Stomach (tissue), 9 donors: ENCODE results near the gene ART1. TPM values are rescaled to one million over a fixed set of nuclear protein-coding genes. Genes with fewer than 3 reads are reported as not detected.
A peak's percentile ranks its signal among the peaks of the same experiment; 100 is the strongest.

Experiments
- DNase-seq, 2 donors: peaks; one replicate each; pipeline versions ENCODE4 v3.0.0 to v3.0.0-alpha.2; 2013 to 2019
- H3K27ac ChIP-seq, 5 donors: fragments of 200-600 bp in 4 of 5; sonication (generic) in 4 of 5; one replicate each; pipeline ENCODE4 v1.5.1; 2013 to 2019; ENCODE audit warnings: mild to moderate bottlenecking in 1 of 5, moderate library complexity in 1 of 5
- H3K27me3 ChIP-seq, 3 donors: fragments of 200-600 bp; sonication (generic); one replicate each; pipeline ENCODE4 v1.5.1; 2017 to 2019; ENCODE audit warnings: mixed run types in 1 of 3
- H3K36me3 ChIP-seq, 4 donors: fragments of 200-600 bp; sonication (generic); 1 replicate in 3 of 4; 2 replicates in 1 of 4; pipeline ENCODE4 v1.5.1; 2016 to 2019
- H3K4me1 ChIP-seq, 4 donors: fragments of 200-600 bp; sonication (generic); one replicate each; pipeline ENCODE4 v1.5.1; 2016 to 2019
- H3K4me3 ChIP-seq, 4 donors: fragments of 200-600 bp; sonication (generic) in 3 of 4; one replicate each; pipeline ENCODE4 v1.5.1; 2016 to 2019; ENCODE audit warnings: mild to moderate bottlenecking in 1 of 4
- H3K9me3 ChIP-seq, 4 donors: fragments of 200-600 bp; sonication (generic); one replicate each; pipeline ENCODE4 v1.5.1; 2016 to 2019
- CTCF ChIP-seq, 7 experiments: fragments of 450-650 bp in 4 of 7; fragments of 200-600 bp in 3 of 7; sonication (generic) in 3 of 7; IDR thresholded peaks; one replicate each; pipeline ENCODE4 v1.5.1; 2016 to 2019; ENCODE audit warnings: antibody characterized with exemption in 7 of 7, control low read depth in 2 of 7, mild to moderate bottlenecking in 1 of 7
- EP300 ChIP-seq: sonication (generic); formaldehyde crosslinking; IDR thresholded peaks from one replicate; pipeline ENCODE4 v1.6.1; 2017; ENCODE audit warnings: antibody characterized with exemption
- POLR2A ChIP-seq, 4 donors: fragments of 450-650 bp; IDR thresholded peaks; one replicate each; pipeline ENCODE4 v1.6.1; 2016; ENCODE audit warnings: antibody characterized with exemption in 4 of 4, control low read depth in 2 of 4, mild to moderate bottlenecking in 1 of 4, moderate library complexity in 1 of 4
- POLR2AphosphoS5 ChIP-seq, 3 donors: sonication (generic); formaldehyde crosslinking; IDR thresholded peaks; one replicate each; pipeline ENCODE4 v1.6.1; 2016; ENCODE audit warnings: antibody characterized with exemption in 3 of 3
- WGBS, 5 donors: extraction: QIAGEN DNeasy Blood & Tissue Kit in 3 of 5; methylation state at CpG; one replicate each; pipeline versions ENCODE4 v1.1.5 to v1.1.7; 2013 to 2018; 5-methylcytosine and 5-hydroxymethylcytosine counted together
- intact Hi-C: fragments of 100-400 bp; cut with DNase I; formaldehyde crosslinking; loops from one replicate; pipeline ENCODE4 v1.15.1; 2023; ENCODE audit warnings: low total_unique reads
- polyA plus RNA-seq, 3 donors: library from polyadenylated mRNA; stranded (reverse); fragments of 200-250 nt; gene quantifications; one replicate each; pipeline ENCODE4 v1.2.3, GENCODE V29; 2013
- total RNA-seq, 5 donors: library from RNA; depleted of rRNA; stranded (reverse); fragments of >200 nt; gene quantifications; one replicate each; pipeline versions ENCODE4 v1.1.0 to v1.2.3, GENCODE V29; 2014 to 2016
- donor health status: healthy with polysubstance abuse.
- donor health status: Bipolar disorder and iron deficiency.
- donor health status: healthy.

ART1 gene
- total and polyA plus RNA-seq, 8 donors = not detected

- Histone ChIP-seq H3K9me3 (no peaks in the 10 kb centered on the region), H3K4me3 (no peak overlapping the region), H3K36me3 (peaks cover 74 to 100% (median 100%) of the 10 kb centered on the region in 4 donors), H3K27ac (no peak overlapping the region), H3K27me3 (no peaks in the 10 kb centered on the region), H3K4me1 (no peaks in the 10 kb centered on the region)
- intact Hi-C loops = no loop called here
- 97 to 98% (median 97%) methylated on average over 11 of the region's 11 CpGs for WGBS, 5 donors
- TF ChIP-seq POLR2AphosphoS5 (IDR thresholded peaks at IDR 0.05) = no peak
- no peak for TF ChIP-seq POLR2A (IDR thresholded peaks at IDR 0.05)
- DNase-seq = no peak
Measured at GRCh38 chr11:3675971-3676370, 31.0 kb downstream of the ART1 start.

GRCh38 chr11:3679077-3679476 is 34.1 kb downstream of the ART1 start:
- Histone ChIP-seq H3K4me3 (no peak overlapping the region), H3K9me3 (no peaks in the 10 kb centered on the region), H3K36me3 (peaks cover 86 to 100% (median 100%) of the 10 kb centered on the region in 4 donors), H3K27me3 (no peaks in the 10 kb centered on the region), H3K4me1 (peaks cover 0 to 4% (median 0%) of the 10 kb centered on the region in 4 donors), H3K27ac (no peak overlapping the region)
- 92 to 99% (median 97%) methylated on average over 3 of the region's 3 CpGs for WGBS, 5 donors
- DNase-seq = no peak
- intact Hi-C loops = no loop called here
- no peak for TF ChIP-seq CTCF (IDR thresholded peaks at IDR 0.05)
- no peak for TF ChIP-seq EP300
- no peak for TF ChIP-seq POLR2A (IDR thresholded peaks at IDR 0.05)
- TF ChIP-seq POLR2AphosphoS5 (IDR thresholded peaks at IDR 0.05) = no peak

GRCh38 chr11:3683039-3683438 is 38.1 kb downstream of the ART1 start:
- TF ChIP-seq POLR2AphosphoS5 (IDR thresholded peaks at IDR 0.05) (no peak), EP300 (no peak), POLR2A (IDR thresholded peaks at IDR 0.05) (no peak), CTCF (IDR thresholded peaks at IDR 0.05) (no peak)
- H3K4me1 ChIP-seq = peaks cover 0 to 15% (median 4%) of the 10 kb centered on the region in 4 donors
- WGBS, 5 donors = 94 to 97% (median 96%) methylated on average over 8 to 9 of the region's 9 CpGs
- H3K36me3 ChIP-seq = peaks cover 63 to 100% (median 98%) of the 10 kb centered on the region in 4 donors
- DNase-seq = no peak
- H3K27me3 ChIP-seq = no peaks in the 10 kb centered on the region
- H3K4me3 ChIP-seq = no peak overlapping the region
- H3K9me3 ChIP-seq = no peaks in the 10 kb centered on the region
- H3K27ac ChIP-seq = no peak overlapping the region
- intact Hi-C loops = no loop called here

GRCh38 chr11:3684129-3684818 is 39.3 kb downstream of the ART1 start:
- WGBS, 5 donors = 89 to 96% (median 94%) methylated on average over 12 of the region's 12 CpGs

More at GRCh38 chr11:3684129-3684818, 39.3 kb downstream of the ART1 start:
- TF ChIP-seq POLR2AphosphoS5 (IDR thresholded peaks at IDR 0.05) (no peak), POLR2A (IDR thresholded peaks at IDR 0.05) (no peak), CTCF (IDR thresholded peaks at IDR 0.05) (no peak), EP300 (no peak)
- no peak overlapping the region for H3K4me3 ChIP-seq
- H3K27ac ChIP-seq = peak overlapping the region in 1 of 5 donors; percentile 15
- intact Hi-C loops = no loop called here
- peaks cover 55 to 100% (median 98%) of the 10 kb centered on the region in 4 donors for H3K36me3 ChIP-seq
- no peak for DNase-seq
- H3K4me1 ChIP-seq = peaks cover 0 to 15% (median 4%) of the 10 kb centered on the region in 4 donors
- H3K9me3 ChIP-seq = no peaks in the 10 kb centered on the region
- no peaks in the 10 kb centered on the region for H3K27me3 ChIP-seq
